NB4 (cell line): ENCODE results near the gene EXTL1.
A peak's percentile ranks its signal among the peaks of the same experiment; 100 is the strongest.

Experiments used
- DNase-seq: peaks from one replicate; pipeline ENCODE4 v3.0.0; 2010; ENCODE audit warnings: low read depth
- H3K4me3 ChIP-seq: one replicate; pipeline ENCODE4 v1.5.1; 2011; ENCODE audit warnings: mild to moderate bottlenecking, low read depth, low read length, moderate library complexity
- MYC ChIP-seq: IDR thresholded peaks from 2 replicates; pipeline ENCODE4 v1.6.1; 2011; ENCODE audit warnings: low read depth, low read length
- POLR2A ChIP-seq: IDR thresholded peaks from 2 replicates; pipeline ENCODE4 v1.6.1; 2011; ENCODE audit warnings: mild to moderate bottlenecking; ENCODE audit not compliant: insufficient read length; ENCODE audit errors: extremely low read depth
- TF ChIP-seq, protein P1 (sequence below): IDR thresholded peaks from 2 replicates; pipeline ENCODE4 v1.6.1; 2011; ENCODE audit warnings: low read depth, low read length
- TF ChIP-seq, protein P2 (sequence below): IDR thresholded peaks from one replicate; pipeline ENCODE4 v1.5.1; 2012; ENCODE audit warnings: low read depth, low read length

EXTL1 gene

DNA sequence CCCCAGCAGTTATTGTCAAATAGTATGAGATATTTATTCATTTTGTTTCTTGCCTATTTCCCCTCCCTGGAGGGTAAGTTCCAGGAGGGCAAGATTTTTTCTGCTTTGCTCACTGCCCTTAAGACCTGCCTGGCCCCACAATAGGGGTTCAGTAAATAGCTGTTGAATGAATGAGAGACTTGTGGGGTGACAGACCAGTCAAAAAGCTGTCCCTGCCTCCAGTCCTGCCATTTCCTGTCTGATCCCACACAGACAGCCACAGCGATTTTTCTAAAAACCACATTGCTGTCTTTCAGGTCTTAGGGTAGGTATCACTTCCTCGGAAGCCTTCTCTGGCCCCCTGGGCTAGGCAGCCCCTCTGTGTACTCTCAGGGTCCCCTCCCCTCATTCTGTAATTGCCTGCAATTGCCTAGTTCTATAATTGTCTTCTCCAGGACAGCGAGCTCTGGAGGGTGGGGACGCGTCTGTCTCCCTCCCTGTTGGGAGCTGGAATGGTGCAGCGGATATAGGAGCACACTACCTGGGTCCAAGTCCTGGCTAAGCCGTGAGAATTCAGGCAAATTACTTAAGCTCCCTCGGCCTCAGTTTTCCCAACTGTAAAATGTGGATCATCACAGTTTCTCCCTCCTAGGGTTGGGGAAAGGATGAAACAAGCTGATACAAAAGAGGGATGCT, 1.8 kb upstream of the EXTL1 start:
- DNase-seq = peak; percentile 65
- TF ChIP-seq MYC (no peak), POLR2A (no peak)
- TF ChIP-seq, protein P1, sequence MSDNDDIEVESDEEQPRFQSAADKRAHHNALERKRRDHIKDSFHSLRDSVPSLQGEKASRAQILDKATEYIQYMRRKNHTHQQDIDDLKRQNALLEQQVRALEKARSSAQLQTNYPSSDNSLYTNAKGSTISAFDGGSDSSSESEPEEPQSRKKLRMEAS = no peak
- TF ChIP-seq, protein P2, sequence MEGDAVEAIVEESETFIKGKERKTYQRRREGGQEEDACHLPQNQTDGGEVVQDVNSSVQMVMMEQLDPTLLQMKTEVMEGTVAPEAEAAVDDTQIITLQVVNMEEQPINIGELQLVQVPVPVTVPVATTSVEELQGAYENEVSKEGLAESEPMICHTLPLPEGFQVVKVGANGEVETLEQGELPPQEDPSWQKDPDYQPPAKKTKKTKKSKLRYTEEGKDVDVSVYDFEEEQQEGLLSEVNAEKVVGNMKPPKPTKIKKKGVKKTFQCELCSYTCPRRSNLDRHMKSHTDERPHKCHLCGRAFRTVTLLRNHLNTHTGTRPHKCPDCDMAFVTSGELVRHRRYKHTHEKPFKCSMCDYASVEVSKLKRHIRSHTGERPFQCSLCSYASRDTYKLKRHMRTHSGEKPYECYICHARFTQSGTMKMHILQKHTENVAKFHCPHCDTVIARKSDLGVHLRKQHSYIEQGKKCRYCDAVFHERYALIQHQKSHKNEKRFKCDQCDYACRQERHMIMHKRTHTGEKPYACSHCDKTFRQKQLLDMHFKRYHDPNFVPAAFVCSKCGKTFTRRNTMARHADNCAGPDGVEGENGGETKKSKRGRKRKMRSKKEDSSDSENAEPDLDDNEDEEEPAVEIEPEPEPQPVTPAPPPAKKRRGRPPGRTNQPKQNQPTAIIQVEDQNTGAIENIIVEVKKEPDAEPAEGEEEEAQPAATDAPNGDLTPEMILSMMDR = no peak

DNA sequence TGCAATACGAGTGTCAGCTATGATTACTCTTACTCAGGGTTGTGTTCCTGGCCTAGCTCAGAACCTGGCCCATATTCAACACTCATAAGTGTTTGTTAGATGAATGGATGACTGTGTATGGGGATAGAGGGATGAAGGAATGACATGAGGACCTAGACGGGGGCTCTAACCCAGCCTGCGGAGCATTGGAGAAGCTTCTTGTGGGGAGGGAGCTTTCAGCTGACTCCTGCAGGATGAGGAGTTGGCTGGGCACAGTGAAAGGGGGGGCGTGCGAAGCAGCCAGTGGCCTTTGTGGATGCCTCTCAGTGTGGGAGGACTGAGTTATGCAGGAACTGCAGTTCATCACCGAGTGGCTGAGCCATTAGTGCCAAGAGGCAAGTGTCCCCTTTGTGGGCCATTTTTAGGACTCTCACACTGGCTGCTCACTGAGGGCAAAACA, 1.2 kb upstream of the EXTL1 start:
- DNase-seq = no peak
- TF ChIP-seq, protein P1 = no peak
- TF ChIP-seq MYC (no peak), POLR2A (no peak)
- H3K4me3 ChIP-seq = no peak overlapping the region

More for the DNA sequence above, 1.8 kb upstream of the EXTL1 start:
- H3K4me3 ChIP-seq = no peak overlapping the region

DNA sequence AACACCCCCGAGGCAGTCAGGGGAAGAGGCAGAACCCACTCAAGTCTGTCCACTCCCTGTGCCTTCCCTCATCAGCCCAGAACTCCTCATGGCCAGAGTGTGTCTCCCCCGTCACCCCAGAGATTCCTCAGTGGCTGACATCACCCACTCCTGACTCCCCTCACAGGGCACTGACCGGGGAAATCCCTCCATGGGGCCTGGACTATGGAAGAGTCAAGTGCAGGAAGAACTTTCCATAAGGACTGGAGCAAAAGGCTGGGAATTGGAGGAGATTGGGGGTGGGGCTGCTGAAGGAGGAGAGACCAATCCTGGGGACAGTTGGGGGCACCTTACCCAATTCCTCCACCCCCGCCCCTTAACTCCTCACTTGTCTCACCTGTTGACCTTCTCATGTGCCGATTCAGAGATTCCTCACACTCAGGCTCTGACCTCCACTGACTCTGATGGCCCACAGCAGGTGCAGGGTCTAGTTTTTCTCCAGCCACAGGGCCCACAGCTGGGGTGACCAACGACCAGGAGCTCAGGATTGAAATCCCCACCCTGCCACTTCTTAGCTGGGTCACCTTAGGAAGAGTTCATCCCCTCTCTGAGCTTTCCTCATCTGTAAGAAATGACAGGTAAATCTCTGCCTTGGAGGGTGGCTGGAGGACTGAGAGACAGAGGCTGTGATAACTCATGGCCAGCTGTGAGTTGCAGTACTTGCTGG, 481 bp upstream of the EXTL1 start:
- DNase-seq = no peak
- H3K4me3 ChIP-seq = no peak overlapping the region
- TF ChIP-seq MYC = no peak
- TF ChIP-seq, protein P1 = no peak
- TF ChIP-seq, protein P2 = no peak
- no peak for TF ChIP-seq POLR2A

DNA sequence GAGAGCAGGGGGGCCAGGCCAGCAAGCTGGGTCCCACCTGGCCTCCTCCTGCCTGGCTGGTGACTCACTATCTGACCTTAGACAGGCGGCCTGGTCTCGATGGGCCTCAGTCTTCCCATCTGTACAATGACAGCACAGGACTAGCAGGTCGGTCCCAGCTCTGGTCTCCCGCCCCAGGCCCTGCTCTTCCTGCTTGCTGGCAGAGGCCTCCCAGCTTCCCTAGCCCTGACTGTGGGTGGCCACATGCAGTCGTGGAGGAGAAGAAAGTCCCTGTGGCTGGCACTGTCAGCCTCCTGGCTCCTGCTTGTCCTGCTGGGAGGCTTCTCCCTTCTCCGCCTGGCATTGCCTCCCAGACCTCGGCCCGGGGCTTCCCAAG, 817 bp downstream of the EXTL1 start:
- TF ChIP-seq POLR2A (no peak), MYC (no peak)
- TF ChIP-seq, protein P1 = no peak
- TF ChIP-seq, protein P2 = no peak
- no peak for DNase-seq
- H3K4me3 ChIP-seq = no peak overlapping the region

DNA sequence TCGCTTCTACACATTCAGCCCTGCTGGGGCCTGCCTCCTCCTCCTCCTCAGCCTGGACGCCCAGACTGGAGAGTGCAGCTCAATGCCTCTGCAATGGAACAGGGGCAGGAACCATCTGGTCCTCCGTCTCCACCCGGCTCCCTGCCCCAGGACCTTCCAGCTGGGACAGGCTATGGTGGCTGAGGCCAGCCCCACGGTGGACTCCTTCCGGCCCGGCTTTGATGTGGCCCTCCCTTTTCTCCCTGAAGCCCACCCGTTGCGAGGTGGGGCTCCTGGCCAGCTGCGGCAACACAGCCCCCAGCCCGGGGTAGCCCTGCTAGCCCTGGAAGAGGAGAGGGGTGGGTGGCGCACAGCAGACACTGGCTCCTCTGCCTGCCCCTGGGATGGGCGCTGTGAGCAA, 1.4 kb downstream of the EXTL1 start:
- no peak for DNase-seq
- TF ChIP-seq, protein P1 = no peak
- no peak for TF ChIP-seq MYC
- TF ChIP-seq, protein P2 = no peak
- TF ChIP-seq POLR2A = no peak
- H3K4me3 ChIP-seq = no peak overlapping the region

DNA sequence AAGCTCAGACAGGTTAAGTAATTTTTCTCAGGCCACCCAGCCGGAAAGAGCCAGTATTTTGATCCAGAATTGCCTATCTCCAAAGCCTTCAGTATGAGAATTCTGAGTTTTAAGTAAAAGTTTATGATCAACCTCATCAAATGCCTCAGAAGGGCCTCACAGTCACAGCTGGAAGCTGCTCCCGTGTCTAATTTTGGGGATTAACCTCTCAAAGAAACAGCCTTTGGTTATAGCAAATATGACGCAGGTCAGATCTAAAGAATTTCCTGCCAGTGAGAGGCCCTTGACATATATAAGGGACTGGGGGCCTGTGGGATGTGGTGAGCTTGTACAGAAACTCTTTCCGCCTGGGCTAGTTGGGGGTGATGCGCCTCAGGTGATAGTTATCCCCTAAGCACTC, 2.3 kb downstream of the EXTL1 start:
- TF ChIP-seq, protein P1 = no peak
- TF ChIP-seq MYC (no peak), POLR2A (no peak)
- TF ChIP-seq, protein P2 = no peak
- DNase-seq = no peak
- no peak overlapping the region for H3K4me3 ChIP-seq
